Adrenal gland (tissue), 12 donors: ENCODE data around the gene CAMK4. TPM values are rescaled to one million over a fixed set of nuclear protein-coding genes. Genes with fewer than 3 reads are reported as not detected.
"Not testable (repeated sequence)": the region's sequence is repeated elsewhere in the genome, so short reads cannot be mapped to it uniquely, and the experiment has no call there.

Experiments used
- DNase-seq, 7 donors: peaks; one replicate each; pipeline ENCODE4 v3.0.0-alpha.2; 2019 to 2020
- H3K27ac ChIP-seq, 5 donors: fragments of 200-600 bp; sonication (generic) in 4 of 5; 1 replicate in 3 of 5; 2 replicates in 2 of 5; pipeline versions ENCODE4 v1.5.1 to v1.8.0; 2016 to 2020; ENCODE audit warnings: mild to moderate bottlenecking in 1 of 5
- H3K27me3 ChIP-seq: fragments of 200-600 bp; 2 replicates; pipeline ENCODE4 v1.8.0; 2021
- H3K36me3 ChIP-seq, 2 donors: fragments of 200-600 bp; replicated peaks in 1 of 2; 1 replicate in 1 of 2; 2 replicates in 1 of 2; pipeline versions ENCODE4 v1.5.1 to v1.8.0; 2018 to 2022
- H3K4me1 ChIP-seq, 2 donors: fragments of 200-600 bp; replicated peaks in 1 of 2; 1 replicate in 1 of 2; 2 replicates in 1 of 2; pipeline versions ENCODE4 v1.5.1 to v1.8.0; 2018 to 2021
- H3K4me3 ChIP-seq, 4 donors: fragments of 200-600 bp; sonication (generic) in 3 of 4; one replicate each; pipeline ENCODE4 v1.5.1; 2016 to 2018
- H3K9me3 ChIP-seq, 3 donors: fragments of 200-600 bp; sonication (generic) in 1 of 3; replicated peaks in 1 of 3; 1 replicate in 2 of 3; 2 replicates in 1 of 3; pipeline versions ENCODE4 v1.5.1 to v1.8.0; 2016 to 2021
- CTCF ChIP-seq, 6 experiments: fragments of 450-650 bp in 4 of 6; fragments of 200-600 bp in 2 of 6; sonication (generic) in 1 of 6; IDR thresholded peaks; 1 replicate in 5 of 6; 2 replicates in 1 of 6; pipeline versions ENCODE4 v1.5.1 to v1.8.0; 2016 to 2021; ENCODE audit warnings: antibody characterized with exemption in 6 of 6, mild to moderate bottlenecking in 2 of 6, moderate library complexity in 1 of 6
- POLR2A ChIP-seq, 2 donors: fragments of 450-650 bp; IDR thresholded peaks; one replicate each; pipeline ENCODE4 v1.6.1; 2017; ENCODE audit warnings: antibody characterized with exemption in 2 of 2, mild to moderate bottlenecking in 2 of 2, moderate library complexity in 1 of 2
- WGBS, 4 donors: extraction: QIAGEN DNeasy Blood & Tissue Kit in 2 of 4; methylation state at CpG; one replicate each; pipeline versions ENCODE4 v1.1.5 to v1.1.7; 2013 to 2017; 5-methylcytosine and 5-hydroxymethylcytosine counted together
- intact Hi-C, 2 donors: fragments of 100-400 bp; cut with DNase I; formaldehyde crosslinking; loops; one replicate each; pipeline versions ENCODE4 v1.14.1 to v1.15.0; 2022 to 2023
- polyA plus RNA-seq, 3 donors: library from polyadenylated mRNA; stranded (reverse); fragments of 200-250 nt in 2 of 3; fragments of 350-450 nt in 1 of 3; fragmentation: Illumina TruSeq in 1 of 3; extraction: RNeasy Lipid Tissue Mini Kit (QIAGEN cat#74804) in 1 of 3; gene quantifications; one replicate each; pipeline ENCODE4 v1.2.3, GENCODE V29; 2013 to 2014
- total RNA-seq, 9 donors: library from RNA; depleted of rRNA in 4 of 9; stranded (reverse); fragments of >200 nt in 4 of 9; fragments of 120-200 nt in 1 of 9; fragmentation: NEBNext Ultra II Directional in 1 of 9; extraction: Animal tissue kit (Norgen Biotek cat#: 25700) in 1 of 9; gene quantifications; one replicate each; pipeline versions ENCODE4 v1.1.0 to v1.2.4, GENCODE V29; 2013 to 2023
- donor health status: healthy with polysubstance abuse.
- donor health status: Bipolar disorder and iron deficiency.
- donor health status: DM: yes; HTN: yes; CAD: no.
- donor health status: DM: no; HTN: no; CAD: no.
- donor health status: DM: no; HTN: no; CAD: no.
- donor health status: DM: yes; HTN: yes; CAD: no.

The CAMK4 gene
- total and polyA plus RNA-seq, 12 donors: 0.06 to 9.2 (median 2.0) TPM

GRCh38 chr5:111252799-111253545 is 28.8 kb downstream of the CAMK4 start:
- H3K9me3 ChIP-seq: no peaks in the 10 kb centered on the region
- no peak overlapping the region for H3K27ac ChIP-seq
- H3K27me3 ChIP-seq: no peaks in the 10 kb centered on the region
- intact Hi-C loops: no loop called here
- 69 to 79% (median 75%) methylated on average over 5 of the region's 5 CpGs for WGBS, 4 donors
- no peak overlapping the region for H3K4me3 ChIP-seq
- no peak for TF ChIP-seq POLR2A (IDR thresholded peaks at IDR 0.05)
- TF ChIP-seq CTCF (IDR thresholded peaks at IDR 0.05): no peak
- no peak for DNase-seq
- no peaks in the 10 kb centered on the region for H3K4me1 ChIP-seq
- H3K36me3 ChIP-seq: no peaks in the 10 kb centered on the region

GRCh38 chr5:111254613-111255012 is 30.4 kb downstream of the CAMK4 start:
- no peaks in the 10 kb centered on the region for H3K4me1 ChIP-seq
- H3K36me3 ChIP-seq: no peaks in the 10 kb centered on the region
- intact Hi-C loops: no loop called here
- H3K27me3 ChIP-seq: no peaks in the 10 kb centered on the region
- TF ChIP-seq POLR2A (IDR thresholded peaks at IDR 0.05): no peak
- TF ChIP-seq CTCF (IDR thresholded peaks at IDR 0.05): no peak
- 60 to 71% (median 66%) methylated on average over 3 of the region's 3 CpGs for WGBS, 4 donors
- no peaks in the 10 kb centered on the region for H3K9me3 ChIP-seq
- H3K4me3 ChIP-seq: no peak overlapping the region
- DNase-seq: no peak
- H3K27ac ChIP-seq: no peak overlapping the region

GRCh38 chr5:111255169-111255568 is 31.0 kb downstream of the CAMK4 start:
- Histone ChIP-seq H3K27me3 (no peaks in the 10 kb centered on the region), H3K36me3 (no peaks in the 10 kb centered on the region), H3K27ac (no peak overlapping the region), H3K4me1 (no peaks in the 10 kb centered on the region), H3K9me3 (no peaks in the 10 kb centered on the region), H3K4me3 (no peak overlapping the region)
- intact Hi-C loops: no loop called here
- DNase-seq: no peak
- TF ChIP-seq POLR2A (IDR thresholded peaks at IDR 0.05) (no peak), CTCF (IDR thresholded peaks at IDR 0.05) (no peak)
- 46 to 55% (median 49%) methylated on average over 1 of the region's 1 CpG for WGBS, 4 donors

- DNase-seq: no peak
- Histone ChIP-seq H3K9me3 (no peaks in the 10 kb centered on the region), H3K27ac (no peak overlapping the region), H3K27me3 (no peaks in the 10 kb centered on the region), H3K4me3 (no peak overlapping the region), H3K36me3 (no peaks in the 10 kb centered on the region), H3K4me1 (no peaks in the 10 kb centered on the region)
- WGBS, 4 donors: 66 to 83% (median 78%) methylated on average over 1 of the region's 1 CpG
- TF ChIP-seq POLR2A (IDR thresholded peaks at IDR 0.05) (no peak), CTCF (IDR thresholded peaks at IDR 0.05) (no peak)
- intact Hi-C loops: no loop called here
Measured at GRCh38 chr5:111256128-111256527, 31.9 kb downstream of the CAMK4 start.

DNA sequence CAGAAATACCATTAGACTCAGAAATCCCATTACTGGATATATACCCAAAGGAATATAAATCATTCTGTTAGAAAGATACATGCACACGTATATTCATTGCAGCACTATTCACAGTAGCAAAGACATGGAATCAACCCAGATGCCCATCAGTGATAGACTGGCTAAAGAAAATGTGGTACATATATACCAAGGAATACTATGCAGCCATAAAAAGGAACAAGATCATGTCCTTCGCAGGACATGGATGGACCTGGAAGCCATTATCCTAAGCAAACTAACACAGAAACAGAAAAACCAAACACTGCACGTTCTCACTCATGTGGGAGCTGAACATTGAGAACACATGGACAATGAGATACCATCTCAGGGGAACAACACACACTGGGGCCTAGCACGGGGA is 33.4 kb downstream of the CAMK4 start:
- H3K4me1 ChIP-seq, intact Hi-C loops, H3K27me3 ChIP-seq, H3K36me3 ChIP-seq, H3K9me3 ChIP-seq, H3K4me3 ChIP-seq, DNase-seq, H3K27ac ChIP-seq: not testable (repeated sequence)
- 72 to 86% (median 80%) methylated on average over 4 of the region's 4 CpGs for WGBS, 4 donors
